MM.1S (cell line): ENCODE measurements around the gene SCRT2.

Experiments used
- DNase-seq: peaks from one replicate; pipeline ENCODE4 v3.0.0-alpha.2; 2015
- H2AFZ ChIP-seq: fragments of 300-600 bp; sonication (generic); 2 replicates; pipeline ENCODE4 v1.6.0; 2016; ENCODE audit warnings: antibody characterized with exemption, low read length
- H3F3A ChIP-seq: fragments of 300-600 bp; sonication (generic); 2 replicates; pipeline ENCODE4 v1.6.1; 2016; ENCODE audit warnings: mild to moderate bottlenecking, antibody characterized with exemption, low read length, moderate library complexity, mixed read lengths; ENCODE audit not compliant: insufficient read depth
- H3K27ac ChIP-seq: fragments of 300-600 bp; sonication (generic); 2 replicates; pipeline ENCODE4 v1.5.1; 2016; ENCODE audit warnings: mild to moderate bottlenecking, low read length
- H3K27me3 ChIP-seq: fragments of 300-600 bp; sonication (generic); replicated peaks from 2 replicates; pipeline ENCODE4 v1.6.0; 2016; ENCODE audit warnings: low read length; ENCODE audit not compliant: insufficient read depth
- H3K36me3 ChIP-seq: fragments of 300-600 bp; sonication (generic); replicated peaks from 2 replicates; pipeline ENCODE4 v1.6.1; 2016; ENCODE audit warnings: mild to moderate bottlenecking, low read length, mixed read lengths; ENCODE audit not compliant: insufficient read depth
- H3K4me1 ChIP-seq: fragments of 300-600 bp; sonication (generic); 2 replicates; pipeline ENCODE4 v1.6.1; 2016; ENCODE audit warnings: low read length, mixed read lengths
- H3K4me2 ChIP-seq: fragments of 300-600 bp; sonication (generic); 2 replicates; pipeline ENCODE4 v1.6.0; 2016; ENCODE audit warnings: low read depth, low read length
- H3K4me3 ChIP-seq: fragments of 300-600 bp; sonication (generic); 2 replicates; pipeline ENCODE4 v1.5.1; 2016; ENCODE audit warnings: low read length, mixed read lengths
- H3K79me2 ChIP-seq: fragments of 300-600 bp; sonication (generic); 2 replicates; pipeline ENCODE4 v1.6.1; 2016; ENCODE audit warnings: mixed run types, low read length, mixed read lengths
- H3K9ac ChIP-seq: fragments of 300-600 bp; sonication (generic); 2 replicates; pipeline ENCODE4 v1.6.1; 2016; ENCODE audit warnings: low read length, mixed read lengths
- H3K9me2 ChIP-seq: fragments of 300-600 bp; sonication (generic); replicated peaks from 2 replicates; pipeline ENCODE4 v1.6.1; 2016; ENCODE audit warnings: mild to moderate bottlenecking, low read length, mixed read lengths; ENCODE audit not compliant: insufficient read depth
- H3K9me3 ChIP-seq: fragments of 300-600 bp; sonication (generic); replicated peaks from 2 replicates; pipeline ENCODE4 v1.6.1; 2016; ENCODE audit warnings: mild to moderate bottlenecking, low read length, mixed read lengths; ENCODE audit not compliant: insufficient read depth
- H4K20me1 ChIP-seq: fragments of 300-600 bp; sonication (generic); 2 replicates; pipeline ENCODE4 v1.6.1; 2016; ENCODE audit warnings: mild to moderate bottlenecking, low read length, moderate library complexity, mixed read lengths; ENCODE audit not compliant: insufficient read depth
- CTCF ChIP-seq: fragments of 300-600 bp; sonication (generic); IDR thresholded peaks from 2 replicates; pipeline ENCODE4 v1.5.1; 2016; ENCODE audit warnings: antibody characterized with exemption, low read length, mixed read lengths
- EZH2 ChIP-seq: fragments of 300-600 bp; sonication (generic); optimal IDR thresholded peaks from 2 replicates; pipeline ENCODE3; 2017; ENCODE audit warnings: low read depth, mild to moderate bottlenecking, antibody characterized with exemption, low read length, mixed read lengths
- EZH2phosphoT487 ChIP-seq: fragments of 300-600 bp; sonication (generic); IDR thresholded peaks from 2 replicates; pipeline ENCODE4 v1.6.1; 2018; ENCODE audit warnings: antibody characterized with exemption, low read length

SCRT2 gene

DNA sequence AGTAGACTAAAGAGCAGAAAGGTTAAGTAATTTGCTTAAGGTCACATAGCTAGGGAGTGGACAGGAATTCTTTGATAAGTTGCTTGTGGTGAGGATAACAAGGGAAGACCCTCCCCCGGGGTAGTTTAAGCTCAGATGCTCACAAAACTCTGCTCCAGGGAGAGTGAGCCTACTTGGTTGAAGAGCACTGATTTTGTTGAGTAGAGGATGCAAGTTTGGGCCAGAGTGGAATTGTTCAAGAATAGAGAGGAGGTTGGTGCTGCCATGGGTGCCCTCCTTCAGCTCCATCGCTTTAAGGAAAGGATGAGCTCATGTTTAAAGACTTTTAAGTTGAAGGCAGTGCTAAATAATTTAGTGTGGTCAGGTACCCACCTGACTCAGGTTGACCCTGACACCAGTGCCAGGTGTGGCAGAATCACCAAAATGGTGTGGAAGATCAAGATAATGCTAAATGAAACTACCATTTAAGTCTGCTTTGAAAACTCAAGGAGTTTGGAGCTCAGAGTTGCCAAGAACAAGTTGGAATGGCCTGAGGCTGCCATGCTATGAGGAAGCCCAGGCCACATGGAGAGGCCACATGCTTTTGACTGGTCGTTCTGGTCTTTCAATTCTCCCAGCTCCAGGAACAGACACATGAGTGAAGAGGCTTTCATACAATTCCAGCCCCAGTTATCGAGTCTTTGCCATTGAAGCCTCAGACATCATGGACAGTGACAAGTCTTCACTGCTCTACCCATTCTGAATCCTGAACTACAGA, 57.5 kb downstream of the SCRT2 start:
- Histone ChIP-seq H3K79me2 (no peaks in the 10 kb centered on the region), H3K4me3 (no peak overlapping the region), H3K27ac (no peak overlapping the region), H3K27me3 (no peaks in the 10 kb centered on the region), H3K4me2 (no peak overlapping the region), H3K36me3 (no peaks in the 10 kb centered on the region), H2AFZ (no peak overlapping the region), H3F3A (no peaks in the 10 kb centered on the region), H3K9ac (no peak overlapping the region), H4K20me1 (no peaks in the 10 kb centered on the region), H3K9me2 (no peaks in the 10 kb centered on the region), H3K4me1 (no peaks in the 10 kb centered on the region), H3K9me3 (no peaks in the 10 kb centered on the region)
- TF ChIP-seq EZH2phosphoT487 (no peak), CTCF (no peak), EZH2 (no peak)
- no peak for DNase-seq

DNA sequence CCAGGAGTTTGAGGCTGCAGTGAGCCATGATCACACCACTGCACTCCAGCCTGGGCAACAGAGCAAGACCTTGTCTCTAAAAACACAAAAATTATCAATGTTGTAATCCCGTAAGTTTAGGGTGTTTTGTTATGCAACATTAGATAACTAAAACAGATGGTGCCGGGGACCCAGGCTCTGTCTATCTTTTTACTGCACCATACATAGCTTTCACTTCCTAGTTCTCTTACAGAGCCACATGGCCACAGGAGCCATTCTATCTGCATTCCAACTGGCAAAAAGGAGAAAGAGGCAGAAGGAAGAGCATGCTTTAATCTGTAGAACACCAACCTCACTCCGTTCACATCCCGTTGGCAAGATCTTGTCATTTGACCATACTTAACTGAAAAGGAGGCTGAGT, 60.1 kb downstream of the SCRT2 start:
- TF ChIP-seq EZH2 (no peak), EZH2phosphoT487 (no peak), CTCF (no peak)
- Histone ChIP-seq H3K27me3 (peaks cover 15% of the 10 kb centered on the region), H3K9me3 (no peaks in the 10 kb centered on the region), H3K36me3 (no peaks in the 10 kb centered on the region), H3K4me3 (no peak overlapping the region), H2AFZ (no peak overlapping the region), H3K79me2 (no peaks in the 10 kb centered on the region), H3K4me1 (no peaks in the 10 kb centered on the region), H3K9ac (no peak overlapping the region), H4K20me1 (no peaks in the 10 kb centered on the region), H3K4me2 (no peak overlapping the region), H3F3A (no peaks in the 10 kb centered on the region), H3K27ac (no peak overlapping the region), H3K9me2 (no peaks in the 10 kb centered on the region)
- DNase-seq = no peak

DNA sequence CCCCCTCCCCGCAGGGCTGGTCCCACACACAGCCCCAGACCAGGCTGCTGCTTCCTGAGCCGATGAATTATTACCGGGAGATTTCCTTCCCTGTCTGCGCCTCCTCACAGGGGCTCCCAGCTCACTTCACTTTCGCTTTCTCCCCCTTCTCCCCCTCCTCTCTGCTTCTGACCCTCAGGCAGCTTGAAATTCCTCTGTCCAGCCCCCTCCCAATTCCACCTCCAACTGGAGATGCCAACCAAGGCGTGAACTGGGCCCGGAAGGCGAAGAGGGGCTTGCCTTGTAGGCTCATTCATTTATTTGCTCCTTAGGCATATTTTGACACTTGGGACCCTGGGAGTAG, 63.8 kb downstream of the SCRT2 start:
- Histone ChIP-seq H3K9me2 (no peaks in the 10 kb centered on the region), H2AFZ (no peak overlapping the region), H3K9me3 (no peaks in the 10 kb centered on the region), H4K20me1 (no peaks in the 10 kb centered on the region), H3K9ac (no peak overlapping the region), H3K36me3 (no peaks in the 10 kb centered on the region), H3K79me2 (no peaks in the 10 kb centered on the region), H3K4me1 (no peaks in the 10 kb centered on the region), H3K27ac (no peak overlapping the region), H3F3A (no peaks in the 10 kb centered on the region), H3K4me2 (no peak overlapping the region), H3K27me3 (peaks cover 25% of the 10 kb centered on the region), H3K4me3 (no peak overlapping the region)
- no peak for TF ChIP-seq EZH2phosphoT487
- no peak for TF ChIP-seq CTCF
- TF ChIP-seq EZH2 = no peak
- DNase-seq = no peak
